ENCODE measurements around the gene ALPK3.

The ALPK3 gene

DNA sequence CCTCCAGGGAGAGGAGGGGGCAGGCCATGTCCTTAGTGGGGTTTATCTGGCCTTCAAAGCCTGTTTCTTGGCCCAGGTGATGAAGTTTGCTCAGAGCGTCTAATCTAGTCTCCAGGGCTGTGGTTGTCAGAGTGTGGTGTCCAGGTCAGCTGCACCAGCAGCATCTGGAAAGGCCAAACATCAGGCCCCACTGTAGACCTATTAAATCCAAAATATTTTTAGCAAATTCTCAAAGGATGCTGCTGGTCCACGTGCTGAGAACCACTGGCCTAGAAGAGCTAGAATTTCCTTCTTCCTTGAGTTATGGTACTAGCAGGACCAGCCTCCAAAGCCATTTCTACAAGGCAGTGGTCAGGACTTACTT lies 96.2 kb downstream of the ALPK3 start:
- no peak for DNase-seq (ENCODE audit: low read depth)
- TF ChIP-seq, protein P1, sequence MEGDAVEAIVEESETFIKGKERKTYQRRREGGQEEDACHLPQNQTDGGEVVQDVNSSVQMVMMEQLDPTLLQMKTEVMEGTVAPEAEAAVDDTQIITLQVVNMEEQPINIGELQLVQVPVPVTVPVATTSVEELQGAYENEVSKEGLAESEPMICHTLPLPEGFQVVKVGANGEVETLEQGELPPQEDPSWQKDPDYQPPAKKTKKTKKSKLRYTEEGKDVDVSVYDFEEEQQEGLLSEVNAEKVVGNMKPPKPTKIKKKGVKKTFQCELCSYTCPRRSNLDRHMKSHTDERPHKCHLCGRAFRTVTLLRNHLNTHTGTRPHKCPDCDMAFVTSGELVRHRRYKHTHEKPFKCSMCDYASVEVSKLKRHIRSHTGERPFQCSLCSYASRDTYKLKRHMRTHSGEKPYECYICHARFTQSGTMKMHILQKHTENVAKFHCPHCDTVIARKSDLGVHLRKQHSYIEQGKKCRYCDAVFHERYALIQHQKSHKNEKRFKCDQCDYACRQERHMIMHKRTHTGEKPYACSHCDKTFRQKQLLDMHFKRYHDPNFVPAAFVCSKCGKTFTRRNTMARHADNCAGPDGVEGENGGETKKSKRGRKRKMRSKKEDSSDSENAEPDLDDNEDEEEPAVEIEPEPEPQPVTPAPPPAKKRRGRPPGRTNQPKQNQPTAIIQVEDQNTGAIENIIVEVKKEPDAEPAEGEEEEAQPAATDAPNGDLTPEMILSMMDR (conservative IDR thresholded peaks at IDR 0.05; ENCODE audit: control insufficient read depth, insufficient read depth, low read depth, low read length), result no peak
- no peak overlapping the region for H3K4me3 ChIP-seq (ENCODE audit: control insufficient read depth, low read depth, low read length)

DNA sequence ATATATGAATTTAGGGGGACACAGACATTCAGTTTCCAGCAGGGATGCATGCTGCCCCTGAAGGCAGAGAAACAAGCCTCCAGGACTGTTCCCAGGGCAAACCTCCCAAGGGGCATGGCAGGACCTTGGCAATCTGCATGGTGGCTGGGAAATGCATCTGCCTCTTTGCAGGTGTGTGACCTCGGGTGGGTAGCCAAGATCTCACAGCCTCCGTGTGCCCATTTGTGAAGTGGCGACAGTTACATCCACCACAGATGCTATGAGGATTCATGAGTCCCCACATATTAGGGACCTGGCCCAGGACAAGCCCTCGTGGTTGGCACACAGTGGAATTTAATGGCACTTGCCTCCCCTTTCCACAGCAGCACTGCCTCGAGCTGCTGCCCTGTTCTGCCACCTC lies 97.2 kb downstream of the ALPK3 start:
- no peak overlapping the region for H3K4me3 ChIP-seq (ENCODE audit: control insufficient read depth, low read depth, low read length)
- TF ChIP-seq, protein P1 (conservative IDR thresholded peaks at IDR 0.05; ENCODE audit: control insufficient read depth, insufficient read depth, low read depth, low read length), result no peak
- DNase-seq (ENCODE audit: low read depth), result no peak

DNA sequence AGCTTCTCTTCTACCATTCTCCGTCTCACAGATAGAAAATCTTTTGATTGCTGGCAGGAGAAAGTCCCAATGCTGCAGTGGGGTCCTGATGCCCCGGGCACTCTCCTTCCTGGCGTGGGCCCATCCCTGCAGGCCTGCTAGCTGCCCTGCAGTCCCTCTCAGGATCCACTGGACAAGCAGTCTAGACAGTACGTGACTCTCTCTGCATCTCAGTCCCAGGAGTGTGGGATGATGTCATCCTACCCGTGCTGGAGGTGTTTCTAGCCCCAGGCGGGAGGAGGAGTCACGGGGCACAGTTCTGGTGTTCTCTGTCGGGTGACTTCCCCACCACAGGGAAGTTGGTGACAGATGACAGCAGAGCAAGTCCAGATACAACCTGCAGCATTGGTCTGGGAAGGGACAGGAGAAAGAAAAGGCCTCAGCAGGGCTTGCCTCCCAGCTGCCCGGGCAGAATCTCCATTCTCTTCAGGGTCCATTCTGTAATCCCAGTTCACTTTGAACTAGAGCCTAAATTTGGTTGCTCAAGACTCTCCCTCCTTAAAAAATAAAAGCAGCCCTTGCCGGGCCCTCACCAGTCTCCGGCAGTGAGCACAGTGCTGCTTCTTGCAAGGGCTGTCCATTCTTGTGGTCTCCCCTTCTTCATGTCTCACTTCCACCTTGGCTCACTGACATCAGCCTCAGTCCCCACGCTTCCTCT lies 97.9 kb downstream of the ALPK3 start:
- TF ChIP-seq, protein P1 (conservative IDR thresholded peaks at IDR 0.05; ENCODE audit: control insufficient read depth, insufficient read depth, low read depth, low read length), result no peak
- peak; percentile 87 for DNase-seq (ENCODE audit: low read depth)

DNA sequence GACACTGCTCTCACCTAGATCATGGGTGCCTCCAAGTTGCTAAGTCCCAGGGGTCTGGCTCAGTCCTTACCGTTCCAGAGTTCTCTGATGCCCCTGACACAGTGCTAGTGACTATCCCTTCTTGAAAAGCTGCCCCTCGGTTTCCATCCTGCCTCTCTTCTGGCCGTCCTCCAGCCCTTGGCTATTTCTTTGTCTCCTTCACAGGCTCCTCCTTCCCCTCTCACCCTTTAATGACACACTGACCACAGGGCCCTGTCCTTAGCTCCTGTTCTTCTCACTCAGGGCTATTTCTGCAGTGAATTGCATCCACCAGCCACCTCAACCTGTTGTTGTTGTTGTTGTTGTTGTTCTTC lies 98.4 kb downstream of the ALPK3 start:
- DNase-seq (ENCODE audit: low read depth), result no peak
- no peak overlapping the region for H3K4me3 ChIP-seq (ENCODE audit: control insufficient read depth, low read depth, low read length)
- TF ChIP-seq, protein P1 (conservative IDR thresholded peaks at IDR 0.05; ENCODE audit: control insufficient read depth, insufficient read depth, low read depth, low read length), result no peak

More for the DNA sequence above, 97.9 kb downstream of the ALPK3 start:
- no peak overlapping the region for H3K4me3 ChIP-seq (ENCODE audit: control insufficient read depth, low read depth, low read length)

DNA sequence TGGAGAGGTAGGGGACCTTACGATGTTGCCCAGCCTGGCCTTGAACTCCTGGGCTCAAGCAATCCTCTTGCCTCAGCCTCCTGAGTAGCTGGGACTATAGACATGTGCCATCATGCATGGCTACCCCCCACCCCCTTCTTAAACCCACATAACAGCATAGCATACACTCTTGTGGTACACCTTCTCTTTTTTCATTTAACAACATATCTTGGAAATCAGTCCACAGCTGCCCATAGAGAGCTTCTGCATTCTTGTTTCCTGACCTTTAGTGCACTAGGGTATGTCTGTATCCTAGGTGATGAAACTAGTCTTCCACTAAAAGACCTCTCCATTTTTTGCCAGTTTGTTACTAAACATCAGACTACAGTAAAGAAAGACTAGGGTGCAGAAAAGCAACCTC lies 100.3 kb downstream of the ALPK3 start:
- TF ChIP-seq, protein P1 (conservative IDR thresholded peaks at IDR 0.05; ENCODE audit: control insufficient read depth, insufficient read depth, low read depth, low read length), result no peak
- DNase-seq (ENCODE audit: low read depth), result no peak
- no peak overlapping the region for H3K4me3 ChIP-seq (ENCODE audit: control insufficient read depth, low read depth, low read length)

DNA sequence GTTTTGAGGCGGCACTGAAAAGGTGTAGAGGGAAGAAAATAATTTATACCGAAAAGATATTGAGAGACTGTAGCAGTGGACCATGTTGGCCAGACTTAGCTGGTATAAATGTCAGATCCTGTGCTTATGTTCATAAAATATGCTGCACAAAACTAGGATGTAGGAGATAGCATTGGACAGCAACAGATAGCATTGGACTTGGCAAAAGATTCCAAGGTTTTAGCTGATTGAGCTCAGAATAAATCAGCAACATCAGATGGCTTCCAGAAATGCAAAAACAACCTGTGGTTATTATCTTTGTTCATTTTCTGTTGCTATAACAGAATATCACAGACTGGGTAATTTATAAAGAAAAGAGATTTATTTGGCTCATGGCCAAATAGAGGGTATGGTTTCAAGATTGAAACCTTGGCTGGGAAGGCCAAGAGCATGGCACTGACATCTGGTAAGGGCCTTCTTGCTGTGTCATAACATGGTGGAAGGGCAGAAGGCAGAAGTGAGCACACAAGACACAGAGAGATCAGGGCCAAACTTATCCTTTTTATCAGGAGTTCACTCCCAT lies 102.0 kb downstream of the ALPK3 start:
- H3K4me3 ChIP-seq (ENCODE audit: control insufficient read depth, low read depth, low read length), result no peak overlapping the region
- DNase-seq (ENCODE audit: low read depth), result no peak
- TF ChIP-seq, protein P1 (conservative IDR thresholded peaks at IDR 0.05; ENCODE audit: control insufficient read depth, insufficient read depth, low read depth, low read length), result no peak
